Vagina (tissue), 2 donors: ENCODE results near the gene DDO. TPM values are rescaled to one million over a fixed set of nuclear protein-coding genes. Genes with fewer than 3 reads are reported as not detected.

Experiments used
- DNase-seq, 2 donors: peaks; one replicate each; pipeline ENCODE4 v3.0.0-alpha.2; 2017; ENCODE audit errors: extremely low spot score in 2 of 2
- H3K27ac ChIP-seq: fragments of 200-600 bp; sonication (generic); one replicate; pipeline ENCODE4 v1.5.1; 2019
- H3K27me3 ChIP-seq: fragments of 200-600 bp; sonication (generic); one replicate; pipeline ENCODE4 v1.5.1; 2019
- H3K36me3 ChIP-seq, 2 donors: fragments of 200-600 bp; sonication (generic); one replicate each; pipeline ENCODE4 v1.5.1; 2017 to 2019
- H3K4me1 ChIP-seq: fragments of 200-600 bp; sonication (generic); one replicate; pipeline ENCODE4 v1.5.1; 2019
- H3K4me3 ChIP-seq, 2 donors: fragments of 200-600 bp; sonication (generic); 1 replicate in 1 of 2; 2 replicates in 1 of 2; pipeline ENCODE4 v1.5.1; 2016 to 2019
- H3K9me3 ChIP-seq: fragments of 200-600 bp; sonication (generic); one replicate; pipeline ENCODE4 v1.5.1; 2019
- CTCF ChIP-seq, 3 experiments: fragments of 450-650 bp in 2 of 3; fragments of 200-600 bp in 1 of 3; sonication (generic) in 1 of 3; IDR thresholded peaks; one replicate each; pipeline ENCODE4 v1.5.1; 2017 to 2019; ENCODE audit warnings: antibody characterized with exemption in 3 of 3, mild to moderate bottlenecking in 2 of 3, moderate library complexity in 2 of 3
- POLR2A ChIP-seq, 2 donors: fragments of 450-650 bp; IDR thresholded peaks; one replicate each; pipeline ENCODE4 v1.6.1; 2017; ENCODE audit warnings: antibody characterized with exemption in 2 of 2, mild to moderate bottlenecking in 2 of 2, moderate library complexity in 2 of 2
- POLR2AphosphoS5 ChIP-seq, 2 donors: sonication (generic); formaldehyde crosslinking; IDR thresholded peaks; one replicate each; pipeline ENCODE4 v1.9.0; 2017; ENCODE audit warnings: antibody characterized with exemption in 2 of 2, mild to moderate bottlenecking in 2 of 2, low read depth in 1 of 2; ENCODE audit not compliant: insufficient read depth in 1 of 2
- intact Hi-C: fragments of 100-400 bp; cut with DNase I; formaldehyde crosslinking; loops from one replicate; pipeline ENCODE4 v1.15.1; 2023
- total RNA-seq: library from RNA; depleted of rRNA; stranded (reverse); fragments of >200 nt; gene quantifications from one replicate; pipeline ENCODE4 v1.2.3, GENCODE V29; 2016

Gene DDO
- total RNA-seq, 1 donor from 2014 or later, result not detected

GRCh38 chr6:110369066-110369465, 46.3 kb downstream of the DDO start:
- intact Hi-C loops, result no loop called here
- no peaks in the 10 kb centered on the region for H3K36me3 ChIP-seq
- H3K4me1 ChIP-seq, result no peaks in the 10 kb centered on the region
- no peaks in the 10 kb centered on the region for H3K9me3 ChIP-seq
- no peaks in the 10 kb centered on the region for H3K27me3 ChIP-seq
- DNase-seq, result no peak
- no peak overlapping the region for H3K27ac ChIP-seq
- no peak overlapping the region for H3K4me3 ChIP-seq
- TF ChIP-seq CTCF (IDR thresholded peaks at IDR 0.05), result no peak
- TF ChIP-seq POLR2A (IDR thresholded peaks at IDR 0.05), result no peak

DNA sequence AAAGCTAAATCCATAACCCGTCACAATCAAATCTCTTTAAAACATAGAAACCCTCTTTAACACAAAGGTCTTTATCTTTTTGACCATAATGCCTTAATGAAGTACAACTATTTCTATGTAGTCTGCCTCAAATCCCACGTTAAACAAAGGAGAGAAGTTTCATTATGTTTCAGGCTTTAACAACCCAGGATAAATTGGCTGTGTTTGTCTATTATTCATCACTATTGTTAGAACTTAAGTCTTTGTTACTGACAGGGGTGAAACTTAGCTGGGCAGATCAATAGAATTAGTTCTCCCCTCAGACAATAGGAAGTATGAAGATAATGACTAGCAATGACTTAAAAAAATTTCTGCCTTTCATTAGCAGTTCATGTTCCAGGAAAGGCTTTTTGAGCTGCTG, 47.1 kb downstream of the DDO start:
- TF ChIP-seq POLR2AphosphoS5 (IDR thresholded peaks at IDR 0.05; ENCODE audit: insufficient read depth in 1 of 2, low read depth in 1 of 2) (no peak), POLR2A (IDR thresholded peaks at IDR 0.05) (no peak), CTCF (IDR thresholded peaks at IDR 0.05) (no peak)
- Histone ChIP-seq H3K27ac (no peak overlapping the region), H3K9me3 (no peaks in the 10 kb centered on the region), H3K4me1 (no peaks in the 10 kb centered on the region), H3K27me3 (no peaks in the 10 kb centered on the region), H3K36me3 (no peaks in the 10 kb centered on the region), H3K4me3 (no peak overlapping the region)
- intact Hi-C loops, result no loop called here
- no peak for DNase-seq

- TF ChIP-seq POLR2AphosphoS5 (IDR thresholded peaks at IDR 0.05; ENCODE audit: insufficient read depth in 1 of 2, low read depth in 1 of 2), result no peak
- TF ChIP-seq CTCF (IDR thresholded peaks at IDR 0.05), result no peak
- TF ChIP-seq POLR2A (IDR thresholded peaks at IDR 0.05), result no peak
- H3K4me3 ChIP-seq, result no peak overlapping the region
- DNase-seq, result no peak
- intact Hi-C loops, result no loop called here
- no peaks in the 10 kb centered on the region for H3K9me3 ChIP-seq
- H3K36me3 ChIP-seq, result no peaks in the 10 kb centered on the region
- H3K4me1 ChIP-seq, result no peaks in the 10 kb centered on the region
- no peak overlapping the region for H3K27ac ChIP-seq
- H3K27me3 ChIP-seq, result no peaks in the 10 kb centered on the region
These were observed 47.5 kb downstream of the DDO start for GRCh38 chr6:110367825-110368224.

- DNase-seq, result no peak
These were observed 48.4 kb downstream of the DDO start for GRCh38 chr6:110366975-110367374.

DNA sequence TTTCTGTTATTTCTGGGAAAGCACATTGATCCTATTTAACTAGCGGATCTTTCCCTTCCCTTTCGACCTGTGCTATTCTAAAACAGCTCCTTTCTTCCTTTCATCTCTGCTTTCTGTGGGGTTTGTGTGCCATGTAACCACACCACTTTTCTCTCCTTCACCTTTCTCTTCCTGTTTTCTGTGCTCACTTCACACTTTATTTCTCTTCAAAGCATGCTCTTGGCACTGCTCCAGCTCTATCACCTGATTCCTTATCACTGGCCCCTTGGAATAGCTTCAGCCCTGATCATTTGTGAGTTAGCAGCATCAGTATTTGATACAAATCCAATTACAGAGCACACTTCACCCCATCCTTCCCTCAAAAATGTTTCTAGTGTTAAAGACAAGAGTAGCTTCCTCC, 49.1 kb downstream of the DDO start:
- H3K27ac ChIP-seq, result no peak overlapping the region

More at GRCh38 chr6:110366975-110367374, 48.4 kb downstream of the DDO start:
- Histone ChIP-seq H3K27ac (no peak overlapping the region), H3K4me3 (no peak overlapping the region), H3K27me3 (no peaks in the 10 kb centered on the region), H3K4me1 (no peaks in the 10 kb centered on the region), H3K36me3 (no peaks in the 10 kb centered on the region), H3K9me3 (no peaks in the 10 kb centered on the region)
- intact Hi-C loops, result no loop called here
- no peak for TF ChIP-seq POLR2AphosphoS5 (IDR thresholded peaks at IDR 0.05; ENCODE audit: insufficient read depth in 1 of 2, low read depth in 1 of 2)
- no peak for TF ChIP-seq CTCF (IDR thresholded peaks at IDR 0.05)
- TF ChIP-seq POLR2A (IDR thresholded peaks at IDR 0.05), result no peak

More for the DNA sequence above, 49.1 kb downstream of the DDO start:
- no peak for DNase-seq
- Histone ChIP-seq H3K4me3 (no peak overlapping the region), H3K36me3 (no peaks in the 10 kb centered on the region), H3K9me3 (no peaks in the 10 kb centered on the region), H3K27me3 (no peaks in the 10 kb centered on the region), H3K4me1 (no peaks in the 10 kb centered on the region)
- intact Hi-C loops, result no loop called here
- TF ChIP-seq POLR2A (IDR thresholded peaks at IDR 0.05) (no peak), CTCF (IDR thresholded peaks at IDR 0.05) (no peak), POLR2AphosphoS5 (IDR thresholded peaks at IDR 0.05; ENCODE audit: insufficient read depth in 1 of 2, low read depth in 1 of 2) (no peak)
